Body of pancreas (tissue), 4 donors: ENCODE data around the gene ARVCF.
"Not testable (repeated sequence)": the region's sequence is repeated elsewhere in the genome, so short reads cannot be mapped to it uniquely, and the experiment has no call there.

ENCODE experiments used
- CTCF ChIP-seq, 7 experiments: fragments of 450-650 bp in 4 of 7; fragments of 200-600 bp in 3 of 7; sonication (generic) in 3 of 7; IDR thresholded peaks; one replicate each; pipeline ENCODE4 v1.5.1; 2016 to 2019; ENCODE audit warnings: antibody characterized with exemption in 7 of 7
- POLR2A ChIP-seq, 3 donors: fragments of 450-650 bp; IDR thresholded peaks; one replicate each; pipeline ENCODE4 v1.6.1; 2016; ENCODE audit warnings: antibody characterized with exemption in 3 of 3, mild to moderate bottlenecking in 2 of 3

DNA sequence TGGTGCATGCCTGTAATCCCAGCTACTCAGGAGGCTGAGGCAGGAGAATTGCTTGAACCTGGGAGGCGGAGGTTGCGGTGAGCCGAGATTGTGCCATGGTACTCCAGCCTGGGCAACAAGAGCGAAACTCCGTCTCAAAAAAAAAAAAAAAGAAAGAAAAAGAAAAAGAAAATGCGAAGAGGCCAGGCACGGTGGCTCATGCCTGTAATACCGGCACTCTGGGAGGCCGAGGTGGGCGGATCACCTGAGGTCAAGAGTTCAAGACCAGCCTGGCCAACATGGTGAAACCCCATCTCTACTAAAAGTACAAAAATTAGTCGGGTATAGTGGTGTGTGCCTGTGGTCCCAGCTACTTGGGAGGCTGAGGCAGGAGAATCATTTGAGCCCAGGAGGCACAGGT, 90.6 kb downstream of the ARVCF start:
- TF ChIP-seq CTCF, POLR2A (IDR thresholded peaks at IDR 0.05): not testable (repeated sequence)
